Measurements from ENCODE around the gene HSD3B7. TPM values are rescaled to one million over a fixed set of nuclear protein-coding genes. Genes with fewer than 3 reads are reported as not detected.

HSD3B7 gene
- total RNA-seq, 2 donors from 2014 or later: 16.4 to 26.8 TPM

GRCh38 chr16:30957456-30958174 lies 27.4 kb upstream of the HSD3B7 start, which contains the start of gene SETD1A:
TSS of gene SETD1A (plus strand) at chr16:30957754. CDS start at chr16:30958732, 978 bp downstream.
- peak within 1 kb of the TSS; percentile 98 for H3K4me3 ChIP-seq
- no peaks in the 10 kb centered on the region for H3K27me3 ChIP-seq (replicated peaks; ENCODE audit: insufficient read depth)
- peak; percentile 77 for ATAC-seq (ENCODE audit: insufficient number of reproducible peaks, low FRiP score, low read depth)
- peaks cover 28% of the 10 kb centered on the region for H3K36me3 ChIP-seq
- DNase-seq (ENCODE audit: low spot score): peak; percentile 93
- peaks cover 4 to 34% of the 10 kb centered on the region in 2 donors for H3K4me1 ChIP-seq (ENCODE audit: control insufficient read depth in 1 of 2, low read depth in 2 of 2)
- no peaks in the 10 kb centered on the region for H3K9me3 ChIP-seq
- no peak for TF ChIP-seq CTCF (IDR thresholded peaks at IDR 0.05)
- H3K27ac ChIP-seq: peak within 1 kb of the TSS; percentile 99 to 100

- TF ChIP-seq CTCF (IDR thresholded peaks at IDR 0.05): no peak
- Histone ChIP-seq H3K9me3 (no peaks in the 10 kb centered on the region), H3K36me3 (peaks cover 36% of the 10 kb centered on the region), H3K4me3 (peak overlapping the region; percentile 98), H3K27ac (peak overlapping the region; percentile 99 to 100), H3K4me1 (ENCODE audit: control insufficient read depth in 1 of 2, low read depth in 2 of 2) (peaks cover 4 to 26% of the 10 kb centered on the region in 2 donors), H3K27me3 (replicated peaks; ENCODE audit: insufficient read depth) (no peaks in the 10 kb centered on the region)
- DNase-seq (ENCODE audit: low spot score): no peak
- no peak for ATAC-seq (ENCODE audit: insufficient number of reproducible peaks, low FRiP score, low read depth)
These were observed 26.6 kb upstream of the HSD3B7 start for GRCh38 chr16:30958175-30959079.

GRCh38 chr16:30961384-30961783 lies 23.6 kb upstream of the HSD3B7 start:
- H3K36me3 ChIP-seq: peaks cover 57% of the 10 kb centered on the region
- DNase-seq (ENCODE audit: low spot score) (no peak), ATAC-seq (ENCODE audit: insufficient number of reproducible peaks, low FRiP score, low read depth) (no peak)
- no peak overlapping the region for H3K4me3 ChIP-seq
- no peak overlapping the region for H3K27ac ChIP-seq
- no peak for TF ChIP-seq CTCF (IDR thresholded peaks at IDR 0.05)
- H3K27me3 ChIP-seq (replicated peaks; ENCODE audit: insufficient read depth): no peaks in the 10 kb centered on the region
- H3K4me1 ChIP-seq (ENCODE audit: control insufficient read depth in 1 of 2, low read depth in 2 of 2): peaks cover 4 to 21% of the 10 kb centered on the region in 2 donors
- no peaks in the 10 kb centered on the region for H3K9me3 ChIP-seq

GRCh38 chr16:30963925-30964511 lies 21.0 kb upstream of the HSD3B7 start:
- Histone ChIP-seq H3K9me3 (no peaks in the 10 kb centered on the region), H3K4me3 (no peak overlapping the region), H3K27ac (no peak overlapping the region), H3K4me1 (ENCODE audit: control insufficient read depth in 1 of 2, low read depth in 2 of 2) (peaks cover under 1 to 9% of the 10 kb centered on the region in 2 donors), H3K27me3 (replicated peaks; ENCODE audit: insufficient read depth) (no peaks in the 10 kb centered on the region), H3K36me3 (peaks cover 70% of the 10 kb centered on the region)
- ATAC-seq (ENCODE audit: insufficient number of reproducible peaks, low FRiP score, low read depth) (no peak), DNase-seq (ENCODE audit: low spot score) (no peak)
- no peak for TF ChIP-seq CTCF (IDR thresholded peaks at IDR 0.05)

All from thoracic aorta (tissue), 2 donors.